Measurements from ENCODE around the gene CISD1.
A peak's percentile ranks its signal among the peaks of the same experiment; 100 is the strongest.

Gene CISD1

DNA sequence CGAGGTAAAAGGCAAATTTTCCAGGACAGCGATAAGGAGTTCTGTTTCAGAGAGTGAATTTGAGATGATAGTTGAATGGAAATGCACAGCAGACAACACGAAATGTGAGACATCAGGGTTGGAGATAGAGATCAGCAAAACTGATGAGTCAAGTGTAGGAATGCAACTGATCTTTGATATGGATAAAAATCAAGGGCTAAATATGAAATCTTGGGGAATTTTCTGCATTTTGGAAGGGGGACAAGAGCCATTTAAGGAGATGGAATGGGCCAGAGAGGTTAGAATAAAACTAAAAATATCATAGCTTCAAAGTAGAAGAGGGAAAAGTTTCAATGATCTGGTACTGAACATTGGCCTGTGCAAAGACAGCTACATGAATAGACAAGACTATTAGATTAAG lies 11.5 kb downstream of the CISD1 start:
- DNase-seq: no peak
- ATAC-seq (ENCODE audit: insufficient read depth, low read depth): no peak
- Histone ChIP-seq H2AFZ (ENCODE audit: low read depth, low read length) (no peak overlapping the region), H3K27ac (ENCODE audit: low read length) (no peak overlapping the region), H3K4me2 (ENCODE audit: insufficient read depth, low read length) (no peak overlapping the region), H3K36me3 (ENCODE audit: insufficient read depth, low read length) (peaks cover 32% of the 10 kb centered on the region), H3K4me1 (ENCODE audit: insufficient read depth, low read length) (peaks cover 12% of the 10 kb centered on the region), H3K9ac (ENCODE audit: low read depth, low read length) (no peak overlapping the region), H4K20me1 (ENCODE audit: insufficient read depth, low read length) (0 out of 2 replicates have a peak, but pooled peaks cover 2% of the 10 kb centered on the region), H3K79me2 (ENCODE audit: insufficient read depth, low read length) (peaks cover 9% of the 10 kb centered on the region), H3K4me3 (ENCODE audit: low read depth in 1 of 2, low read length in 2 of 2) (no peak overlapping the region), H3K27me3 (ENCODE audit: insufficient read depth, low read length, poor library complexity) (no peaks in the 10 kb centered on the region), H3K9me3 (ENCODE audit: insufficient read depth, low read length, severe bottlenecking) (no peaks in the 10 kb centered on the region)
- TF ChIP-seq, protein P1, sequence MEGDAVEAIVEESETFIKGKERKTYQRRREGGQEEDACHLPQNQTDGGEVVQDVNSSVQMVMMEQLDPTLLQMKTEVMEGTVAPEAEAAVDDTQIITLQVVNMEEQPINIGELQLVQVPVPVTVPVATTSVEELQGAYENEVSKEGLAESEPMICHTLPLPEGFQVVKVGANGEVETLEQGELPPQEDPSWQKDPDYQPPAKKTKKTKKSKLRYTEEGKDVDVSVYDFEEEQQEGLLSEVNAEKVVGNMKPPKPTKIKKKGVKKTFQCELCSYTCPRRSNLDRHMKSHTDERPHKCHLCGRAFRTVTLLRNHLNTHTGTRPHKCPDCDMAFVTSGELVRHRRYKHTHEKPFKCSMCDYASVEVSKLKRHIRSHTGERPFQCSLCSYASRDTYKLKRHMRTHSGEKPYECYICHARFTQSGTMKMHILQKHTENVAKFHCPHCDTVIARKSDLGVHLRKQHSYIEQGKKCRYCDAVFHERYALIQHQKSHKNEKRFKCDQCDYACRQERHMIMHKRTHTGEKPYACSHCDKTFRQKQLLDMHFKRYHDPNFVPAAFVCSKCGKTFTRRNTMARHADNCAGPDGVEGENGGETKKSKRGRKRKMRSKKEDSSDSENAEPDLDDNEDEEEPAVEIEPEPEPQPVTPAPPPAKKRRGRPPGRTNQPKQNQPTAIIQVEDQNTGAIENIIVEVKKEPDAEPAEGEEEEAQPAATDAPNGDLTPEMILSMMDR (IDR thresholded peaks at IDR 0.05; ENCODE audit: borderline replicate concordance, extremely low read depth, low read length, poor library complexity, severe bottlenecking): no peak
- TF ChIP-seq EZH2 (IDR thresholded peaks at IDR 0.05; ENCODE audit: borderline replicate concordance, low read depth, low read length, severe bottlenecking): no peak

DNA sequence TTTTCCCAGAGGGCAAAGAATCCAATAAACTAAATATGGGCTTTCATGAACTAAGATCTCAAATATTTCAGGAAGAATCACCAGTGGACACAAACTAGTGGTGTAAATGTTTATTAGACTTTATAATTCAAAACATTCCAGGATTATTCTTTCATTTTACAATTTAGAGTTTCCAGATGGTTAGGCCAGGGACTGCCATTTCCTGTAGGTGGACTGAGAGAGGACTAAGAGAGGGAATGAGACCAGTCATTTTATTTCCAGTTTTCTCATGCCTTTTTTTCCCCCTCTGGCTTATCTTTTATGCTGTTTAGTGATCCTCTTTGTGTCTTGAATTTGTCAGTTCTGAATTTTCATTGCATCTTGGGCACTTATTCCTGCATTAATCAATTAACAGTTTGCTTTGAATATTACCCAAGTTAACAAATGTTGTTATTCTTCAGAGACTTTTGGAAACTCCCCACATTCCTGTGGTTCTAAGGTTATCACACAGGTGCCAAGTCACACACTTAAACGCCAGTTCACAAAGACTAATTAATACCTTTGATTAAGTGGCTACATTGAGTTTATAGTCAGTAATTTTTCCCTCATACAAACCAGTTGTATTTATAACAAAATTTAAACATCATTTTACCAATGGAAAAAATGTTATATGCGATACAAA lies 12.3 kb downstream of the CISD1 start:
- H3K4me2 ChIP-seq (ENCODE audit: insufficient read depth, low read length): no peak overlapping the region
- H3K36me3 ChIP-seq (ENCODE audit: insufficient read depth, low read length): peaks cover 32% of the 10 kb centered on the region
- H3K27ac ChIP-seq (ENCODE audit: low read length): no peak overlapping the region
- H3K4me1 ChIP-seq (ENCODE audit: insufficient read depth, low read length): peaks cover 12% of the 10 kb centered on the region
- no peaks in the 10 kb centered on the region for H3K9me3 ChIP-seq (ENCODE audit: insufficient read depth, low read length, severe bottlenecking)
- H3K79me2 ChIP-seq (ENCODE audit: insufficient read depth, low read length): peaks cover 5% of the 10 kb centered on the region; the same call in 1 of the 2 replicates
- ATAC-seq (ENCODE audit: insufficient read depth, low read depth): no peak
- no peak for TF ChIP-seq EZH2 (IDR thresholded peaks at IDR 0.05; ENCODE audit: borderline replicate concordance, low read depth, low read length, severe bottlenecking)
- TF ChIP-seq, protein P1 (IDR thresholded peaks at IDR 0.05; ENCODE audit: borderline replicate concordance, extremely low read depth, low read length, poor library complexity, severe bottlenecking): no peak
- H4K20me1 ChIP-seq (ENCODE audit: insufficient read depth, low read length): no peaks in the 10 kb centered on the region
- H3K27me3 ChIP-seq (ENCODE audit: insufficient read depth, low read length, poor library complexity): no peaks in the 10 kb centered on the region
- H3K9ac ChIP-seq (ENCODE audit: low read depth, low read length): no peak overlapping the region
- no peak overlapping the region for H3K4me3 ChIP-seq (ENCODE audit: low read depth in 1 of 2, low read length in 2 of 2)
- no peak for DNase-seq
- H2AFZ ChIP-seq (ENCODE audit: low read depth, low read length): no peak overlapping the region

DNA sequence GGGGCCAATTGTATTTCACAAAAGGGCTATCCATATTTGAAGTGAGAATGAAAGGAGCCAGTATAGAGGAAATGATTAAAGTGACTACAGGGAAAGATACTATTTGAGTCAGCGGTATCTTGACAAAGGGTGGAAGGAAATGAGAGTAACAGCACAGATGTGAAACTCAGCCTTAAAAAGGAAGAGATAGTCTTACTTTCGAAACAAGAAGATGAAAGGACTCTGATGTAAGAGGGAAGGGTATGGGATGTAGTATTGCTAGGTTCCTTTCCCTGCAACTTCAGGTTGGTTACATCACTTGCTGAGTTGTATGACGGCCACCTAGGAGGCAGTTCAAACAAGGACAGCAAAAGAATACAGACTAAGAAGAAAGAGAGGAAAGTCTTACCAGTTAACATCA lies 13.7 kb downstream of the CISD1 start:
- Histone ChIP-seq H3K27ac (ENCODE audit: low read length) (no peak overlapping the region), H3K9ac (ENCODE audit: low read depth, low read length) (no peak overlapping the region), H3K4me2 (ENCODE audit: insufficient read depth, low read length) (no peak overlapping the region), H3K36me3 (ENCODE audit: insufficient read depth, low read length) (peaks cover 32% of the 10 kb centered on the region; the same call in 1 of the 2 replicates), H2AFZ (ENCODE audit: low read depth, low read length) (no peak overlapping the region), H3K79me2 (ENCODE audit: insufficient read depth, low read length) (no peaks in the 10 kb centered on the region), H3K9me3 (ENCODE audit: insufficient read depth, low read length, severe bottlenecking) (no peaks in the 10 kb centered on the region), H4K20me1 (ENCODE audit: insufficient read depth, low read length) (no peaks in the 10 kb centered on the region), H3K4me1 (ENCODE audit: insufficient read depth, low read length) (peaks cover 11% of the 10 kb centered on the region), H3K4me3 (ENCODE audit: low read depth in 1 of 2, low read length in 2 of 2) (no peak overlapping the region), H3K27me3 (ENCODE audit: insufficient read depth, low read length, poor library complexity) (no peaks in the 10 kb centered on the region)
- no peak for DNase-seq
- ATAC-seq (ENCODE audit: insufficient read depth, low read depth): peak; percentile 53; the same call in 2 of the 3 replicates
- TF ChIP-seq, protein P1 (IDR thresholded peaks at IDR 0.05; ENCODE audit: borderline replicate concordance, extremely low read depth, low read length, poor library complexity, severe bottlenecking): no peak
- TF ChIP-seq EZH2 (IDR thresholded peaks at IDR 0.05; ENCODE audit: borderline replicate concordance, low read depth, low read length, severe bottlenecking): no peak
